Vagina (tissue), 2 donors: ENCODE data around the gene PPY.

Source experiments
- CTCF ChIP-seq, 3 experiments: fragments of 450-650 bp in 2 of 3; fragments of 200-600 bp in 1 of 3; sonication (generic) in 1 of 3; IDR thresholded peaks; one replicate each; pipeline ENCODE4 v1.5.1; 2017 to 2019; ENCODE audit warnings: antibody characterized with exemption in 3 of 3, mild to moderate bottlenecking in 2 of 3, moderate library complexity in 2 of 3
- POLR2AphosphoS5 ChIP-seq, 2 donors: sonication (generic); formaldehyde crosslinking; IDR thresholded peaks; one replicate each; pipeline ENCODE4 v1.9.0; 2017; ENCODE audit warnings: antibody characterized with exemption in 2 of 2, mild to moderate bottlenecking in 2 of 2, low read depth in 1 of 2; ENCODE audit not compliant: insufficient read depth in 1 of 2

DNA sequence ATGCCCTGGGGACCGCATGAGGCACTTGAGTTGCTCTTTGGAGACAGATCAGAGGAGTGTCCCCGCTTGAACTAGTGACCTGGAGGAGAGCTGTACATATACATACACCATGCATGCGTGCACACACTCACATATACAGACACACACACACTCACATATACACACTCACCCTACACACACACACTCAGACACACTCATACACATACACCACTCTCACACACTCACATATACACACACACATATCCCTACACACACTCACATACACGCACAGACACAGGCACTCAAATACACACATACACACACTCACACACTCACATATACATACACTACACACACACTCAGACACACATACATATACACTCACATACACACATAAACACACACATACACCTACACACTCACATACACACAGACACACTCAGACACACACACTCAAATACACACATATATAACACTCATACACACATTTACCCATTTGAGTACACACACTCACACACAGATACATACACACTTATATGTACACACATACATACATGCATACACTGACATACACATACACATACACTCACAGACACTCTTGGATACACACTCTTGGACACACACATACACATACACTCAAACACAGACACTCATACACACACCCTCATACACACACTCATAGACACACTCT lies 29.5 kb downstream of the PPY start:
- TF ChIP-seq CTCF (IDR thresholded peaks at IDR 0.05) = no peak
- TF ChIP-seq POLR2AphosphoS5 (IDR thresholded peaks at IDR 0.05; ENCODE audit: insufficient read depth in 1 of 2, low read depth in 1 of 2) = no peak
